NCI-H187 treated with DMSO at 0.1 percent for 48 hours (cell line): ENCODE results near the gene POU3F3.

ENCODE experiments used
- DNase-seq: peaks from one replicate; lab custom pipeline; 2025; lab: John Stamatoyannopoulos, UW

Gene POU3F3

DNA sequence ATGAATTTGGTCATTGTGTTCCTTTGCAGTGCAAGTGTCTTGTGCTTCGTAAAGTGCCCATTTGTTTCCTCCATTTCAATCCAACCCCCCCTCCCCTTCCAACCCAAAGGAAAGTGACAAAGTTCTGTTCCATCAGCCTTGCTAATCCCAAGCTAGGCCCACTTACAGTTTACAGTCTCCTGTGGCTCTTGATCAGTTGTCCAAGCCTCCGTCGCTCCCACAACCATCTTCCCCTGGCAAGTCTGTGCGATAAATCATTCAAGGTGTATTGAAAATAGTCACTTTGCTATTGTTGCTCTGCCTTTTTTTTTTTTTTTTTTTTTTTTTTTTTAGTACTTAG, 6.5 kb downstream of the POU3F3 start:
- DNase-seq = no peak

DNA sequence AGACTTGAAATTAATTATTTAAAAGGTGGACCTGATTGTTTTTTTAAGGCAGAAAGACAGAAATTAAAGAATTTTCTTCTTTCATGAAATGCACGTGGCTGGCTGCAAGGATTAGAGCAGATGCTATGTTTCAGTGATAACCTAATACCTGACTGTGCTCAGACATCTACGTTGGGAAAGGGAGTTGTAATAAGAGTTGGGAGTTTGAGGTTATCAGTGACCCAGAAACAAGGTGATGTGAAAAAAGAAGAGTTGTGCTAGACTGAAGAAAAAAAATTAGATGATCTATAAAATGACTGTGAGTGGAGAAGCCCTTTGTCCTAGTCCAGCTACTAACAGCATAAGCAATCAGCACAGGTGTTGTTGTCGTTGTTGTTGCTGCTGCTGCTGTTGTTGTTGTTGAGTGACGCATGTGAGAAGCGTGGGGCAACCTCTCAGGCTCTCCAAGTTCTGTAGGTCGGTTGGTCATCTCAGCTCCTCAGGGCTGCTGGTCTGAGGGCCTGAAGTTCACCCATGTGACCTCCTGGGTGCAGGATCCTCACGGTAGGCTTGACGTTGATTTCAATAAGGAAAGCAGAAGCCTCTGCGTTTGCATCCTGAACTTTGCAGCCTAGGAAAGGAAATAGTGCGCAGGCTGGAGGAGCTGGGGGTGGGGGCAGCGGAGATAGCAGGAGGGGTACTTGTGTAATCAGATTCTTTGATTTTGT, 7.6 kb downstream of the POU3F3 start:
- DNase-seq = no peak

DNA sequence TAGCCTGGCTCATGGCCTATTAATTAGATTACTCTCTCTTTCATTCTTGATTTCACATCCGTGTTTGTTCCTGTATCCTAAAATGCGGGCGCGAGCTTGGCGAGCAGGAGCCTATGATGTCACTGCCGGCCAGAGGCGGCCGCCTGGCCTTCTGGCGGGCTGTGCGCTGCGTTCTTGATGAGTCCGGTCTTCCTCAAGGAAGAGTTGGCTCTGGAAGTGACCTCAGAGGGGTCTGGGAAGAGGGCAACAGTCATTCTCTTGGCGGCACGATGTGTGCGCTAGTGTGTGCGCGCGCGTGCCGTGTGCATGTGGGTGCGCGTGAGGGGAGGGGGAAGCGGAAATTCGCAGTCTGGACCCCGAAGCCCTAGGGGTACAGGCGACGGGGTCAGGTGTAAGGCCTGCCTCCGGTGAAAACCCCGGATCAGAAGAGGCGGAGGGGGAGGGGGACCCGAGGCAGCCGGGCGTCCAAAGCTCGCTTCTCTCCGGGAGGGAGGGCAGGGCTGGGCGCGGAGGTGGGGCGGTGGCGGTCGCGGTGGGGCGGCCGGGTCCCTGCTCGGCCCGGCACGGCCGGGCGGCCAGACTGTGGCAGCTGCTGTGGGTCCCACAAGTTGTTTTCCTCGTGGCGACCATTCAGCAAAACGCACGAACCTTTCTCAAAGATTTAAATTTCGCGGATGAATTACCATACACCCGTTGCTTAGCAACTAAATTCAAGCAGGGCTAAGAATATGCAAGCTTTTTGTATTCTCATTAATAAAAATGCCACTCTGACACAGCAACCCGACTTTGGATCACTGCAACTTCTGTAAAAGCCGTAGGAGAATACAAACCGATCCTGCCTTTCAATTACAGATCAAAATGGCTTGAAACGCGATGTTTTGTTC, 8.4 kb downstream of the POU3F3 start:
- DNase-seq = no peak

DNA sequence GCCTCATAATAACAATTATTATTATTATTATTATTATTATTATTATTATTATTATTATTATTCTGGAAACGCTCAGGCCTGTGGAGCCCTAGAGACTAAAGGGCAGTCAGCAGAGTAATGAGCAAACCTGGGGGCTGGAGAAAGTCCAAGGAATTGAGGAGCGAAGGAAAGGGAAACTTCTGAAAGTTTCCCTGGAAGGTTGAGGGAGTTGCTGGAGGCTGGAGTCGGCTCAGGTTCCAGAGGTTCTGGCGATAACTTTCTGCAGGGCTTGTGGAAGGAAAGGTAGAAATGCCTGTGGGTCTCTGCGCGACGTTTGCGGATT, 9.2 kb downstream of the POU3F3 start:
- DNase-seq = no peak

DNA sequence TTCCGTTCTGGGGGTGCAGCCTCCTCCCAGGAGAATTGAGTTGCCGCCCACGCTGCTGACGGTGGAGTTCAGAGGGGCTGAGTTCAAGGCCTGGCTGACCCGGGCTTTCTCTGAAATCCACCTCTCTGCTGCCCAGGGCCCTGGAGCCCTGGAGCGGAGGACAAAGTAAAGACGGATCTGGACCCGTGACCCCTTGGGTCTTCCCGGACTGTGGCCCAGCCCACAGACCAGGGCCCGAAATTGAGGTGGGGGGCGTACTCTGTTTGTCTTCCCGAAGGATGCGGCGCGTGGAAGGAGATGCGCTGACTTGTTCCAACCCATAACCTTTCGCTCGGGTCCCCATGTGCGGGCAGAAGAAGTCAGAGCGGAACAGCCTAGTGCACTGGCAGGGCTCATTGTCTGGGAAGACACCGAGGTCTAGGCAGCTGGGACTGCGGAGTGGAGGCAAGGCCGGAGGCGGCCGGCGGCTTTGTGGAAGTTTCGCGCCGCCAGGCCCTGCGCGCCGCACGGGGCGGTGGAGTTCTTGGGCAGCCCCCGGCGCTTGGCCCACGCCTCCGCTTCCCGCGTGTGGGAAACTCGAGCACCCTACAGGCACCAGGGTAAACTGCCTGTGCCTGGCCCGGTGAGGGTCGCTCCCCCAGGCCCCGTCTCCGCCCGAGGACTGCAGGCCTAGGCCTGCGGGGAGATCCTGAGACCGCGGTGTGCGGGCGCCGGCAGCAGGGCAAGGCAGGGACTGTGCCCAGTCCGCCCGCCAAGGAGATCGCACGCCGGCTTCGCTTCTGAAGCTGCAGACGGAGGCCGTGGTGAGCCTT, 9.8 kb downstream of the POU3F3 start:
- no peak for DNase-seq

DNA sequence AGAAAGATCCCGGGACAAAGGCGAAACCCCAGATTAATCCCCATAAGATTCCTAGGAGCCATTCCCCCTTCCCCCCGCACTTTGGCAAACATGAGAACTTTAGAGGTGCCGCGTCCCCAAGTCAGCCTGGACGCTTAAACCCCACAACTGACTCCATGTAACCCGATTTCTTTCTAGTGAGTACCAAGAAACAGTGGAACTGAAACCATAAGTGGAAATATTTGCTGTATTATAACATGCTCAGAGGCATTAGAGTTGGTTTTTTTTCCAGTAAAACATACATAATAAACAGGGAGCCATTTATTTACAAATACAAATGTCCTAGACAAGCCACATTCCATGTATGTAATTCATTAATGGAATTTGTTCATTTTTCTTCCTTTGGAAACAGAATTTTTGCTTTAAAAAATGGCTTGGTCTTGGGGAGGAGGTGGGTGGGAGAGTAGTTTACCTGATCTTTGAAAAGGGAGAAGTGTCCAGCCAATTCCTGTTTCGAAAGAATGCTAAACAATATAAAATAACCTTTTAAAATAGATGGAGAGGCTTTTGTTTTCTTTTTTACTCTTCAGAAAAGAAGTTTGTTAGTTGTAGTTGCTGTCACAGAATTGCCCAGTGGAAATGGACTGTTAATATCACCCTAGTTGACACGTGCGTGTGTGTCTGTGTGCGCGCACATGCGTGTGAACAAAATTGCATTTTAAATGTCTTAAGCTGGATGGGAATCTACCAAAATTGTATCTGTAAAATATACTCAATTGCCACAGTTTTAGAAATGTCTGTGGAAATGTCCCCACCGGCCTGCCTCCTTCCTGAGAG, 10.6 kb downstream of the POU3F3 start:
- no peak for DNase-seq

DNA sequence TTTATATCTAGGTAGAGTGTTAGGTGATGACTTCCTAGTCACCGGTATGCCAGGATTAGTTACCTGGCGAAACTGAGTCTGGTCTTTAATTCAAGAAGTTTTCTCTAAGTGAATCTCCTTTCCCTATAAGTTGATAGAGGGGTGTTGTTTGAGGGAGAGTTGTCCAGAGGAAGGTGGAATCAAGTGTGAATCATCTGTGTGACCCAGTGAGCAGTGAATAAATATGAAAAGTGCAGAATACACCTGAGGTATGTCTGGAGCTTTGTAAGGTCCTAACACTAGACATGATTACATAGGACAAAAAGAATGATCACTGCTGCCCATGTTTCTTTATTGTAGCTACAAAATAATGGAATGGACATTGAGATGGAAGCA, 11.2 kb downstream of the POU3F3 start:
- no peak for DNase-seq

DNA sequence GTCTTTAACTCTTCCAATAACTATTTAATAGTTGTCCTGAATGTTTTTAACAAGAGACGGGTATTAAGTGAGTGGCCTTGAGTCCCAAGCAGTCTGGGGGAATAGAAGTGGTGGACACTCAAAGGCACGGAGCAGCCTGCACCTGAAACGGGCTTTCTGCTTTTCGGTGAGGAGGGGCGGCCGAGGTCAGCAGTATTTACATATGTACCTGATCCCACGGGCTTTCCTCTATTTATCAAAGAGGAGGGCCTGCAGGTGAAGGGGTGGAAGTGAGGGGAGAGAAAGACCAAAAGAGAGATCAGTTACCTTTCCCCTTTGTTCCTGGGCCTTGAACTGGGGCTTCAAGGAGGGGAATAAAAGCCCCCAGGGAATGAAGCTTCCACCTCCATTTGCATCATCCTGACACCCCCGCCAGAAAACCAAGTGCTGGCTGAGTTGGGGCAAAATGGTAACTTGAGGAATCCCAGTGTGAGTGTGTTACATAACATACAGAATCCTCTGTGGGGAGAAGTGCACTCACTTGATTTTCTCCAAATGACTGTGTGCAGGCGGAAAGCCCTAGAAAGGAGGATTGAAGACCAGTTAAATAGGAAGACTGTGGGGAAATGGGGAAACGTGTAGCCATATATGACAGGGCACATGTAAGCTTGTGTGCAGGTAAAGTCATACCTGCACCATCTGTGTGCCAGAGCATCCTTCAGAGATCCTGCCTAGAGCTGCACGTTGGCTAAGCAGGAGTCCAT, 12.4 kb downstream of the POU3F3 start:
- DNase-seq = no peak

DNA sequence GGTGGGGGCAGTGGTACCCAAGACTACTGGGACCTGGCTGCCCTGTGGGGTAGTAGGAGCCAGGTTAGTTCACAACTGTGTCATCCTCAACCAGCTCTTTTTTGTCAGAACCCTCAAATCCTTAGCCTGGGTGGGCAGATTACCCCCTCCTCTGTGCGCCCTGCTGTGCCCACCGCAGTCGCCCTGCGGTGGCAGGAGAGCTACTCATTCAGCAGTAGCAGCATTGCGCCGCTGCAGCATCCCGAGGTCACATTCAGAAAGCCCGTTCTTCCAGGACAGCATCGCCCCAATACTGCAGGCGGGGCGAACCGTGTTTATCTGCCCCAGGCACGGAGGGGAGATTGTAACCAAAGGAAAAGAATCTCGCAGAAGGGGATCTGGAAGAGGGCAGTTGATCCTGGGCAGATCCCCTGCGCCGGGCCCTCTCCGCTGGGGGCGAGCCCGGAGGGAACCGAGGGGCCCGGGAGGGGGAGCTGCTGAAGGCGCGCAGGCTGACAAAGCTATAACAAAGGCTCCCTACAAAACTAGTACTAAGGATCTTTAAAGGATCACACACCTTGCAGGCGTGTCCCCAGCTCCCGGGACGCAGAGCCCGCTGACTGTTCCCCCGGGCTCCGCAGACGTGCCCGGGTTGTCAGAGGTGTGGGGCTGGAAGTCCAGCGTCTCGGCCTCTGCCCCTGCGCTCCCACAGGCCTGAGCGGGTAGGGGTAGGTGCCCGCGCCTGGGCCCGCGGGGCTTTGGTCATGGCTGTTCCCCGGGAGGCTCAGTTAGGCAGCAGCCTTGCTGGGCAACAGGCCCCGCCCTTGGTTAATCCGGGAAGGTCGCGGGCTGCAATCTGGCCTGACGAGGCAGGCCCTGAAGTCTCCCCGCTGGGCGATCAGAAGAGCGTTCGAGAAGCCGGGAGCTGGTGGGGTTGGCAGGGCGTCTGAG, 13.2 kb downstream of the POU3F3 start:
- no peak for DNase-seq

DNA sequence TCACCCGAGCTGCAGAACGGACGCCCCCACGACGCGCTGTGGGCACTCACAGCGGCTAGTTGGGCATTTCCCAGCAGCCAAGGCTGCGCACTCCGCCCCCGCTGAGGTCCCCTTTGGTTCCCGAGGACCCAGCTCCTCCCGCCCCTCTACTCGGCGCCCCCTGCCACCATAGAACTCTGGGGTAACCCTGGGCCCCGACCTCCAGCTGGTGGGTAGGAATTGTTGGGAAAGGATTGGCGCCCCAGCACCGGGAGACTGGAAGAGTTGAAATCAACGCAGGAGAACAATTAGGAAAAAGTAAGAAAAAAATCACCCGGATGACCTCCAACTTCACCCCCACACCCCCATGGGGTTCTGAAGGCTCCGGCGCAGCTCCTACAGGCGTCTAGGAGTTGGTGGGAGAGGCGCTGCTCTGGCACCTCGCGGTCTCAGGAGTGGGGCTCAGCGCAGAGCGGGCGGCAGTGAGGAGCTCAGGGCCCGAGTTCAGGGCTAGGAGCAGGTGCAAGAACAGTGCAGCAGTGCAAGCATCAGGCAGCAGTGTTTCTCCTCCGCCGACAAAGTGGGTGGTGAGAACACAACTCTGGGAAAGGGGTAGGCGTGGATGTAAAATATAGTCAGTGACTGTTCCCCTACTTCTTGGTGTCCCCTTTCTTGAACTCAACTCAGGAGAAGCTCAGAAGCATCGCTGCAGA, 14.0 kb downstream of the POU3F3 start:
- DNase-seq = no peak

DNA sequence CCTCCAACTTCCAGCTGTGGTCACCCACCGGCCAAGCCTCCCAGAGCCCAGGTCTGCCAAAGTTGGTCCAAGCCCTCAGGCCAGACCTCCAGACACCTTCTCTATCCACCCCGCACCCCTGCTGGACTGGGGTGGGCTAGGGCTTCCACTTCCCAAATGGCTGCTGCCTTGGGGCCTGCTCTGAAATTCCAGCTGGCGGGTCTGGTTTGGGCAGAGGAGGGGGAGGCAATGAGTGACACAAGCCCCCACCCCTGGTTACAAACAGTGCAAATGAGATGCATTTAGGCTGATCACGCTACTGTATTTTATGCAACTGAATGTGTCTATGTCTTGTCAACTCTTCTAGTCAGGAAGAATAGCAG, 14.6 kb downstream of the POU3F3 start:
- no peak for DNase-seq

DNA sequence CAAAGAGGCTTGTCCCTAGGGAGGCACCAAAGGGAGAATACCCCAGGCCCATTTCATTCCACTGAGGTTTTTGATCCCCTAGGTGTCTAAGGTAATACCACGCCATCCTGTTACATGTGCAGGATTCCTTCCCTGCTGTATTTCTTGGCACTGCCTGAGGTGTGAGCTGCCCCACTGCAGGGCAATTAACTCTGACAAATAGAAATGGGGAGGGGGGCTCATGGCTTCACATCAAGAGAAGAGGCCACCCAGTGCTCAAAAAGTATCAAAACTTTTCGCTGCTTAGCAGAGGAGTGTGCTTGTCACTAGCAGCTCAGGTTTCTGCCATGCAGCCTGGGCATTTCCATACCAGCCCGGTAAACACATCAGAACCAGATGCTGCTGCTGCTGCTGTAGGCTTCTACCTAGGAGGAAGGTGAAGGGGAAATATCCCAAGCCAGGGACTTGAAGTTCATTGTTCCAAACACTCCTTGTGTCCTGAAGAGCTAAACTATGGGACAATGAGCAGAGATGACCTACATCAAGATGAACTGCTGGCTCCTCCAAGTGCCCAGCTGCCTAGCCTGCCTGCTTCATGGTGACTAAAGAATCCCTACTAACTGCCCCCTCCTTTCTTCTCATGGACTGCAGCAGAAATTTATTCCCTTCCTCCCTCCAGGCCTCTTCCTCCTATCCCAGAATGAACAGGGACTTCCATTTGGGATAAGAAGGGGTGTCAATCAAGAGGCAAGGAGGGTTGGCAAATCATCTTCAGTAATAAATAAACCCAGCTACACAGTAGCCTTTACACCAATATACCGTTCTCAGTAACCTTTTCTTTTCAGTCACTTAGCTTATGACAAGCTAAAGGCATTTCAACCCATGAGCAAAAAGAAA, 16.4 kb downstream of the POU3F3 start:
- no peak for DNase-seq

DNA sequence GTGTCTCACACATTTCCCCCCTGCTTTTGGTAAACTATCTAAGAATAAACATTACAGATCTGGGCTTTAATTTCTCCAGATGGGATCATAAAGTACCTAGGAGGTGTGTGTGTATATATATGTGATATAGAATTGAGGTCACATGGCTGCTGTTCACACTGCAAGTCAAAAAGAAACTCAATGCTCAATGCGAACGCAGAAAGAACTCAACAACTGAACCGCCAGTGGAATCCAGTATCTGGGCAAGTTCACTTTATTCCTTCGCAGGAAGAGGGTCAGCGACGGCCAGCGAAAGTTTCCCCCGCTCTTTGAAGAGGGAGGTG, 17.7 kb downstream of the POU3F3 start:
- no peak for DNase-seq

DNA sequence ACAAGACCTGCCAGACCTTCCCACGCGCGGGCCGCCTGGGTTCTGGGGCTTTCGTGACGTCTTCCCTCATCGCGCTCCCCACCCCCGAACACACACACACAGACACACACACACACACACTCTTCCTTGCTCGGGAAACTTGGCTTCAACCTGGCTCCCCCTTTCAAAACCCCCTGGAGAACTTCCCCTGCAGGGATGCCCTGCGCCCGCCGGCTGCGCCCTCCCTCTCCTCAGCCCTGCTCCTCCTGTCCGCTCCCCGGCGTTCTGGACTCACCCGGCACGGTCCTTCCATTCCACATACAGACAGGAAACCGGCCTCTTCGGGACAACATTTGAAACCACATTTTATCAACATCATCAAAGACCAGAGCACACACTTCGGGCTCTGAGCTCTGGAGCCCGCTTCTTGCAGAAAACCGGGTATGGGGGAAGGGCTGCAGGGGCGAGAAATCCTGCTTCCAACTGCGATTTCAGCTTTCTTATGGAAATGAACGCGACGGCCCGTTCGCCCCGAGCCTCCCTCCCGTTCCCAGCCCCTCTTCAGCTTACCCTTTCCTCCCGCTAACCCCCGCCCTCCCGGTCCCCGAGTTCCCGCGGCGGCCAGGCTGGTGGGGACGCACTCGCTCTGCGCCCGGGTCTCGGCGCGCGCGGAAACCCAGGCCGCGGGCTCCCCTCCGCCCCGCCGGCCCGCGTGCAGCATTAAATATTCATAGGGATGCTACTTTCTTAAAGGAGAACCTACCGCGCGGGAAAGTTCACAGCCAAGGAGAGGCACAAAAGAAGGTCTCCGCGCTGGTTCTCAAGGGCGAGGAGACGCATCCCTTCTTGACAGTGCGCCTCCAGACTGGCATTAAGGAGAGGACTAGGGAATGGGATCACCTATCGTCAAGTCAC, 18.3 kb downstream of the POU3F3 start:
- DNase-seq = no peak

DNA sequence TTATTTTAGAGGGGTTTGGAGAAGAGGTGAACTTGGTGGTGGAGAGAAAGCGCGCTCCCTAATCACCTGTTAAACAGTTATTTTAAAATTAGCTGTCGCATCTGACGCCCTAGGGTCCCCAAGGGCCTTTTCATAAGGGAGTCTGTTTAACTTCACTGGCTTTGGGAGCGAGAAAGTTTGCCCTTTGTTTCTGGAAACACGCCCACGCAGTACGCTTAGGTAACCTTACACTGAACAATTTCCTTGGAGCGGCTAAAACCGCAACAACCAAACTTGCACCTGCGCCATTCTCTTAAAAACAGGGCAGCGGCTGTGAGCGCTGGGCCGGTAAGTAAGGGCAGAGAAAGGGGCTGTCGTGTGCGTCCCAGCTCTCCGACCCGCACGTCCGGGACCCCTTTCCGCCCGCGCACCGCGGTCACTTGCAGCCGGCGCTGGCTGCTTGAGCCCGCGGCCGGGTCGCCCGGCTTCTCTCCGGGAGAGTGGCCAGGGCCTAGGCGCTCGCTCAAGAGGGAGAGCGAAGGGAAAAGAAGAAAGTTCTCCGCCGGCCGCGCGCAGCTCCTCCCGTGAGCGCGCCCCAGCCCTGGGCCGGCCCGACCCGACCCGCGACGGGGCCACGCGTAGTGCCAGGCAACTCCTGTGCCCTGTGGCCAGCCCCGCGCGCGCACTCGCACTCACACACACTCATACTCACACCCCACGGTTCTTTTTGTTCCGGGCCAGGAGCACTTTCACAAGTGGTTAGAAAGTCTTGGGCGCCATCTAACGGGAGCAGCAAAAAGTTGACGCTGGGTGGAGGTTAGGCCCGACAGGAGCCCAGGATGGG, 19.2 kb downstream of the POU3F3 start:
- no peak for DNase-seq

DNA sequence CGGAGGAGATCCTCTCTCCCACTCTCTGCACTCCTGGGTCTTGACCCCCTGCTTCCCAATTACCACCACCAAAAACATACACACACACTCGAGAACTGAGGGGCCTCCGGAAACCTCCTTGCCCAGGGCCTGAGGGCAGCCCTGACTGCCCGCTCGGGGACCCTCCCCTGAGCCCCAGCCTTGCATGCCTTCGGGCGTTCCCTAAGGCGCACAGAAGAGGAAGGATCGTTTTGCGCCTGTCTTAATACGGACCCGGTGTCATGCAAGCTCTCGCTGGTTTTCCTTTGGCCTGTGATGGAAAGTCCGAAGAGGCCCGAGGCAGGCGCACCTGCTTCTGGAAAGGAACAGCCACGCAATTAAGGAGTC, 19.8 kb downstream of the POU3F3 start:
- DNase-seq = no peak

DNA sequence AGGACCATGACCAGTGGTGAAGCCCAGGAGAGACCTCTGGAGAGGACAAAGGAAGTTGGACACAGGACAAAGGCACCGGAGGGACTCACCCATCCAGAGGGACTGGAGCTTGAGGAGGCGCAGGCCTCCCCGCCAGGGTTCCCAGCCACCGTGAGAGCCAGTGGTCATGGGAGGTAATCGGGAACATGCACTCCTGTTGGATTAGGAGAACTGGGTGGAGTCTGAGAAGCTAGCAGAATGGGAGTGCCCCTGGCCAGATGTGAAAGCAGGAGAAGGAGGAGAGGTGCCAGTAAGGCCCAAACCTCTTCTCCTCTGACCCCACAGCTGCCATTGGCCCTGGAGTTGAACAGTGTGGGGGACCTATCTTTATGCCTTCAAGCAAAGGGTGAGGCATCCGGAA, 20.3 kb downstream of the POU3F3 start:
- no peak for DNase-seq
